Endothelial cell of coronary artery (primary cell): ENCODE data around the gene TOPORS. TPM values are rescaled to one million over a fixed set of nuclear protein-coding genes. Genes with fewer than 3 reads are reported as not detected.

Experiments used
- total RNA-seq: library from RNA; depleted of rRNA; stranded (reverse); fragments of >200 nt; gene quantifications from 2 replicates; pipeline ENCODE4 v1.2.3, GENCODE V29; 2014

TOPORS gene
- total RNA-seq, result 31.2 and 32.9 TPM in 2 replicates

DNA sequence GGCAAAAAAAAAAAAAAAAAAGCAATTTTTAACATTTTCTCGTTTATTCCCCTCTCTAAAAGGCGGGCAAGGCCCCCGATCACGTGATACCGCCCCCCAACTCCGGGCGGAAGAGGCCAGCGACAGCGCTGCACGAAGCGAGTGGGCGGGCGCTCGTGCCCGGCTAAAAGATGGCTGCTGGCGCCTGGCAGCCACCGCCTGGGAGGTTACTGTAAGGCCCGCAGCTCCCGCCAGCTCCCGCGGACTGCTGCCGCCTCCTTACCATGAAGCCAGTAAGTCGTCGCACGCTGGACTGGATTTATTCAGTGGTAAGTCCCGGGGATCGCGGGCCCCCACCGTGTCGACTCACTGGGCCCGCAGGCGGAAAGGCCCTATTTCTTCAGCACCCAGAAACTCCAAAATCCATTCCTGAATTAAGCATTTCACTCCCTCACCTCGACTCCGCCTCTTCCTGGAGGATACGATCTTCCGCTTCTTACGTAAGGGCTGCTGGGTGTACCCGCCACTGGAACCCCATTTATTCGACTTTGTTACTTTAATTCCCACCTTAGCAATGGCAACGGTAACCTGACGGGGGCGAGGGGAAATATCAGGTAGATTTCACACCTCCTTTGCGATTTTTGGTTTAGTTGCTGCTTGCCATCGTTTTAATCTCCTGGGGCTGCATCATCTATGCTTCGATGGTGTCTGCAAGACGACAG is at the start of gene TOPORS, which contains the start of gene SMIM27:
TSS of gene TOPORS (minus strand) at position 415 of the 701 bp plus-strand sequence. CDS start at position 265, 150 bp downstream.
TSS of gene SMIM27 (plus strand) at position 156 of the 701 bp plus-strand sequence. CDS start at position 264, 108 bp downstream.

DNA sequence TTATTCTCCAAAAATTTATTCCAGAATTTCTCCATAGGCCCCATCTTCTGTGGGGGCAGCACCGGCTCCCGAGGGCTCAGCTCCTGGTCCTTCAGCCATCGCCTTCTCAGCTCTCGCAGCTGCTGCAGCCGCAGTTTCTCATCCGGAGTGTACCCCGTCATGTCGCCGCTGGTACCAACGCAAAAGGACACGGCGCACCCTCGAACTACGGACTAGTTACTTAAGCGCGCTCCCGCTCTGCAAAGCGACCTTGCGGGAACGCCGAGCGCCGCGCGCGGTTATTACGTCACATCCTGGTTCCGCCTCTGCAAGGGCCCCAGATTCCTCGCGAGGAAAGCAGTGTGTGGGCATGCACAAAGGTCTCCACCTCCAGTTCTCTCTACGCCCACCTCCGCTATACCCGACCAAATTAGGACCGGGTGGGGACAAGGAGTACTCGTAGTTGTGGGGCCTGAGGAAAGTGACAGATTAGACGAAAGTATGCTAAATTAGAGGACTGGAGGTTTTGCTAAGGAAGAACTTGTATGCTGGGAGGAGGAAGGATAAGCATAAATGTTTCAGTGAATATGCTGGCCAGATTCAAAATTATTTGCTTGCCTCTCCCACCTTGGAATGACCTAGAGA is 20.6 kb upstream of the TOPORS start, which contains the start of gene NDUFB6:
TSS of gene NDUFB6 (minus strand) at position 260 of the 624 bp plus-strand sequence. CDS start at position 161, 99 bp downstream.

DNA sequence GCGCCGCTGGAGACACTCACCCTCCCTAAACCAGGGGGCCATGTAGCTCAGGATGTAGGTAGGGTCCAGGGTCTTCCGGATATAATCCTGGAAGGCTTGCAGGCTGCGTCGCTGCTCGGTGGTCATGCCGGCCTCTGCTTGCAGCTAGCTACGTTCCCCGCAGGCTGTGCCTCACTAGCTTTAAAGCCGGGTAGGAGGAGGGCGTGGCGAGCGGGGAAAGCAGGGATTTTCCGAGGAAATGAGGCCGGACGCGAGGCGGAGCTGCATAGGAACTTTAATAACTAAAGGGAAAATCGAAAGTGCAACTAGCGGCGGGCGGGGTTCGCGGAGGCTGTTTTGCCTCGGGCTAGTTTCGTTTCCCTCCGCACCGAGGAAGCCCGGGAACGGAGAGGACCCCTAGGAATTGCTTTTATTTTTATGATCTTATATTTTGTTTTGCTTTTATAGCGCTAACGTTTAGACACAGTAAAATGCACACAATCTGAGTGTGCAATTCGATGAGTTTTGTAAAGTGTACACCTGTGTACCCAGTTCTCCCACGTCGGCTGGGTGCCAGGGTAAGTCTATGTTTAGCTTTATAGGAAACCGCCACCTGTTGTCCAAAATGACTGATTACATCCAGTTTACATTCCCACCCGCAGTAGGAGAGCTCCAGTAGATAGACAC is 26.2 kb downstream of the TOPORS start, which contains the start of gene RIGI:
TSS of gene RIGI (minus strand) at position 156 of the 666 bp plus-strand sequence. CDS start at position 126, 30 bp downstream.

Other genes starting within 250 kb of the TOPORS start
- gene ACO1, start 167.9 kb downstream of the TOPORS start, total RNA-seq, result 36.2 and 63.7 TPM in 2 replicates
- gene RIGI, start 26.4 kb downstream of the TOPORS start, total RNA-seq, result 17.8 and 19.4 TPM in 2 replicates
- gene SMIM27, start 259 bp downstream of the TOPORS start, total RNA-seq, result 2.2 and 2.3 TPM in 2 replicates
- gene NDUFB6, start 20.6 kb upstream of the TOPORS start, total RNA-seq, result 71.3 and 75.8 TPM in 2 replicates
- under 0.01 TPM in 2 replicates for gene TAF1L, start 83.1 kb upstream of the TOPORS start, total RNA-seq
- not detected in 2 replicates for gene TMEM215, start 231.0 kb upstream of the TOPORS start, total RNA-seq